Activated T-cell treated with anti-CD3 and anti-CD28 coated beads for 1 hour (primary cell): ENCODE measurements around the gene HECW1.
"Not testable (repeated sequence)": the region's sequence is repeated elsewhere in the genome, so short reads cannot be mapped to it uniquely, and the experiment has no call there.

Source experiments
- DNase-seq: peaks from one replicate; pipeline ENCODE4 v3.0.0-alpha.2; 2020; ENCODE audit warnings: low read depth

HECW1 gene

GRCh38 chr7:43112459-43112940, at the start of gene HECW1:
Gene HECW1, plus strand, starts transcription at chr7:43112647. Its CDS starts 131,259 bp downstream, at chr7:43243906.
- no peak for DNase-seq

GRCh38 chr7:43071604-43072003, 40.8 kb upstream of the HECW1 start:
- DNase-seq, result no peak

- DNase-seq, result no peak
Observed at GRCh38 chr7:43072530-43072929, 39.9 kb upstream of the HECW1 start.

GRCh38 chr7:43073811-43074210, 38.6 kb upstream of the HECW1 start:
- not testable (repeated sequence) for DNase-seq

GRCh38 chr7:43076189-43076605, 36.2 kb upstream of the HECW1 start:
- DNase-seq, result no peak

- no peak for DNase-seq
Observed at GRCh38 chr7:43076606-43077005, 35.8 kb upstream of the HECW1 start.

GRCh38 chr7:43077285-43077684, 35.2 kb upstream of the HECW1 start:
- DNase-seq, result no peak

GRCh38 chr7:43077732-43078391, 34.6 kb upstream of the HECW1 start:
- no peak for DNase-seq

GRCh38 chr7:43078794-43079193, 33.7 kb upstream of the HECW1 start:
- no peak for DNase-seq

- DNase-seq, result no peak
Observed at GRCh38 chr7:43081603-43082002, 30.8 kb upstream of the HECW1 start.

- DNase-seq, result no peak
Observed at GRCh38 chr7:43083106-43083505, 29.3 kb upstream of the HECW1 start.

GRCh38 chr7:43085017-43085416, 27.4 kb upstream of the HECW1 start:
- no peak for DNase-seq

GRCh38 chr7:43085992-43086391, 26.5 kb upstream of the HECW1 start:
- no peak for DNase-seq

GRCh38 chr7:43092819-43093218, 19.6 kb upstream of the HECW1 start:
- no peak for DNase-seq

GRCh38 chr7:43096875-43097274, 15.6 kb upstream of the HECW1 start:
- DNase-seq, result no peak

GRCh38 chr7:43099750-43100149, 12.7 kb upstream of the HECW1 start:
- no peak for DNase-seq

- DNase-seq, result no peak
Observed at GRCh38 chr7:43104874-43105520, 7.5 kb upstream of the HECW1 start.

- no peak for DNase-seq
Observed at GRCh38 chr7:43105521-43106120, 6.8 kb upstream of the HECW1 start.

- DNase-seq, result peak; percentile 14
Observed at GRCh38 chr7:43108255-43109011, 4.0 kb upstream of the HECW1 start.

GRCh38 chr7:43110791-43111535, 1.5 kb upstream of the HECW1 start:
- no peak for DNase-seq

GRCh38 chr7:43111630-43112458, 603 bp upstream of the HECW1 start:
- no peak for DNase-seq
